Ureter (tissue), 1 donor: ENCODE data around the gene CYP20A1. TPM values are rescaled to one million over a fixed set of nuclear protein-coding genes. Genes with fewer than 3 reads are reported as not detected.

Experiments
- total RNA-seq: library from RNA; stranded (reverse); gene quantifications from one replicate; pipeline ENCODE4 v1.2.4, GENCODE V29; 2023
- donor health status: DM: yes; HTN: yes; CAD: no.

Gene CYP20A1
- total RNA-seq, 1 donor from 2014 or later = 40.6 TPM

Other genes with a start within 250 kb of the CYP20A1 start
- gene NBEAL1, start 224.1 kb upstream of the CYP20A1 start, total RNA-seq = 71.7 TPM
- gene ABI2, start 89.4 kb downstream of the CYP20A1 start, total RNA-seq = 60.2 TPM